Mesenchymal stem cell (in vitro differentiated cells and primary cell): ENCODE measurements around the gene C1QBP.

Source experiments
- DNase-seq: peaks from one replicate; pipeline ENCODE4 v3.0.0-alpha.2; 2013
- H2AFZ ChIP-seq: one replicate; pipeline ENCODE4 v1.6.1; 2013; ENCODE audit warnings: low read depth, mild to moderate bottlenecking, control low read depth, inconsistent platforms, low read length, moderate library complexity
- H2AK5ac ChIP-seq: 2 replicates; pipeline ENCODE4 v1.6.1; 2013; ENCODE audit warnings: low read length, moderate library complexity, mild to moderate bottlenecking, inconsistent platforms; ENCODE audit not compliant: severe bottlenecking
- H2BK120ac ChIP-seq: one replicate; pipeline ENCODE4 v1.6.1; 2013; ENCODE audit warnings: low read depth, mild to moderate bottlenecking, inconsistent platforms, low read length, moderate library complexity
- H2BK12ac ChIP-seq, 2 experiments: one replicate each; pipeline ENCODE4 v1.6.1; 2013; ENCODE audit warnings: inconsistent platforms in 2 of 2, low read length in 2 of 2, mild to moderate bottlenecking in 2 of 2, moderate library complexity in 2 of 2, control low read depth in 1 of 2
- H2BK15ac ChIP-seq: one replicate; pipeline ENCODE4 v1.6.1; 2013; ENCODE audit warnings: mild to moderate bottlenecking, low read depth, inconsistent platforms; ENCODE audit not compliant: poor library complexity, severe bottlenecking
- H2BK5ac ChIP-seq: 2 replicates; pipeline ENCODE4 v1.6.1; 2013; ENCODE audit warnings: low read depth, mild to moderate bottlenecking, low read length, control low read depth, inconsistent platforms; ENCODE audit not compliant: poor library complexity, severe bottlenecking
- H3K14ac ChIP-seq, 2 experiments: one replicate each; pipeline ENCODE4 v1.6.1; 2013; ENCODE audit warnings: inconsistent platforms in 2 of 2, low read length in 2 of 2, control low read depth in 1 of 2, mild to moderate bottlenecking in 1 of 2, moderate library complexity in 1 of 2
- H3K18ac ChIP-seq, 2 experiments: one replicate each; pipeline ENCODE4 v1.6.1; 2013; ENCODE audit warnings: inconsistent platforms in 2 of 2, low read length in 2 of 2, control low read depth in 1 of 2, low read depth in 1 of 2, mild to moderate bottlenecking in 1 of 2
- H3K23ac ChIP-seq, 2 experiments: one replicate each; pipeline ENCODE4 v1.6.1; 2013; ENCODE audit warnings: inconsistent platforms in 2 of 2, low read length in 2 of 2, mild to moderate bottlenecking in 2 of 2, moderate library complexity in 2 of 2, control low read depth in 1 of 2
- H3K27ac ChIP-seq: 2 replicates; pipeline ENCODE4 v1.5.1; 2013; ENCODE audit warnings: mild to moderate bottlenecking, moderate library complexity, low read length, control low read depth, inconsistent platforms; ENCODE audit not compliant: poor library complexity, severe bottlenecking
- H3K27me3 ChIP-seq, 2 experiments: 2 replicates each; pipeline versions ENCODE4 v1.6.1 to v1.7.0; 2013; ENCODE audit warnings: low read length in 2 of 2, mild to moderate bottlenecking in 2 of 2, moderate library complexity in 2 of 2, control low read depth in 1 of 2, inconsistent platforms in 1 of 2; ENCODE audit not compliant: control insufficient read depth in 1 of 2, insufficient read depth in 1 of 2
- H3K36me3 ChIP-seq, 2 experiments: 2 replicates each; pipeline versions ENCODE4 v1.6.1 to v1.7.0; 2013; ENCODE audit warnings: low read length in 2 of 2, control low read depth in 1 of 2, inconsistent platforms in 1 of 2, low read depth in 1 of 2, mild to moderate bottlenecking in 1 of 2; ENCODE audit not compliant: insufficient read depth in 2 of 2, control insufficient read depth in 1 of 2
- H3K4ac ChIP-seq, 2 experiments: one replicate each; pipeline ENCODE4 v1.6.1; 2013; ENCODE audit warnings: inconsistent platforms in 2 of 2, low read length in 2 of 2, mild to moderate bottlenecking in 2 of 2, moderate library complexity in 2 of 2, control low read depth in 1 of 2, low read depth in 1 of 2
- H3K4me1 ChIP-seq: 2 replicates; pipeline ENCODE4 v1.6.1; 2013; ENCODE audit warnings: low read depth, low read length, control low read depth; ENCODE audit not compliant: control insufficient read depth, insufficient read depth
- H3K4me2 ChIP-seq: 2 replicates; pipeline ENCODE4 v1.6.1; 2013; ENCODE audit warnings: low read length, mild to moderate bottlenecking, inconsistent platforms; ENCODE audit not compliant: poor library complexity, severe bottlenecking
- H3K4me3 ChIP-seq, 2 experiments: 2 replicates each; pipeline versions ENCODE4 v1.5.1 to v1.7.0; 2013; ENCODE audit warnings: low read length in 2 of 2, mild to moderate bottlenecking in 2 of 2, control low read depth in 1 of 2, low read depth in 1 of 2; ENCODE audit not compliant: insufficient read depth in 1 of 2
- H3K79me1 ChIP-seq: replicated peaks from 2 replicates; pipeline ENCODE4 v1.6.1; 2013; ENCODE audit warnings: mild to moderate bottlenecking, control low read depth, low read length, inconsistent platforms; ENCODE audit not compliant: poor library complexity, severe bottlenecking
- H3K9ac ChIP-seq: 2 replicates; pipeline ENCODE4 v1.7.0; 2013; ENCODE audit warnings: mild to moderate bottlenecking, low read length, moderate library complexity
- H3K9me3 ChIP-seq: 2 replicates; pipeline ENCODE4 v1.7.0; 2013; ENCODE audit warnings: mild to moderate bottlenecking, low read length; ENCODE audit not compliant: control insufficient read depth
- H4K8ac ChIP-seq: one replicate; pipeline ENCODE4 v1.6.1; 2013; ENCODE audit warnings: inconsistent platforms, mild to moderate bottlenecking, low read length, moderate library complexity
- H4K91ac ChIP-seq: one replicate; pipeline ENCODE4 v1.6.1; 2013; ENCODE audit warnings: mild to moderate bottlenecking, low read length, inconsistent platforms
- WGBS: methylation state at CpG from one replicate; pipeline ENCODE4 v1.1.7; 2013; ENCODE audit warnings: mixed read lengths; 5-methylcytosine and 5-hydroxymethylcytosine counted together

The C1QBP gene

GRCh38 chr17:5485270-5486205 is 46.6 kb upstream of the C1QBP start, which contains the start of gene DERL2:
Gene DERL2, minus strand, starts transcription at chr17:5486178. Its CDS starts 17 bp downstream, at chr17:5486161.
- Histone ChIP-seq H2BK15ac (no peak within 1 kb of the TSS), H3K36me3 (peaks cover 10 to 70% of the 10 kb centered on the region in 2 experiments), H4K91ac (peak within 1 kb of the TSS; percentile 99), H2AFZ (peak within 1 kb of the TSS; percentile 87), H3K9ac (peak within 1 kb of the TSS; percentile 97), H3K18ac (peak within 1 kb of the TSS; percentile 98), H2AK5ac (peak within 1 kb of the TSS; percentile 71), H3K4me3 (peak within 1 kb of the TSS; percentile 88 to 94), H2BK5ac (peak within 1 kb of the TSS; percentile 94), H3K27ac (peak within 1 kb of the TSS; percentile 100), H3K4me2 (peak within 1 kb of the TSS; percentile 95), H3K27me3 (no peaks in the 10 kb centered on the region), H3K4me1 (peaks cover 6% of the 10 kb centered on the region), H3K23ac (peak within 1 kb of the TSS in 1 of 2 experiments; percentile 75), H3K4ac (peak within 1 kb of the TSS; percentile 84 to 99), H2BK120ac (peak within 1 kb of the TSS; percentile 73), H2BK12ac (peak within 1 kb of the TSS in 1 of 2 experiments; percentile 32), H3K79me1 (peaks cover 31% of the 10 kb centered on the region), H3K14ac (peak within 1 kb of the TSS in 1 of 2 experiments; percentile 89), H4K8ac (peak within 1 kb of the TSS; percentile 99), H3K9me3 (no peaks in the 10 kb centered on the region)
- DNase-seq, result no peak
- under 1% methylated on average over 22 of the region's 29 CpGs for WGBS

- H3K4me2 ChIP-seq, result no peak overlapping the region
- H2AK5ac ChIP-seq, result no peak overlapping the region
- H3K14ac ChIP-seq, result no peak overlapping the region
- no peak overlapping the region for H2BK15ac ChIP-seq
- H3K27me3 ChIP-seq, result no peaks in the 10 kb centered on the region
- H4K91ac ChIP-seq, result no peak overlapping the region
- H3K36me3 ChIP-seq, result peaks cover 23 to 86% of the 10 kb centered on the region in 2 experiments
- no peak overlapping the region for H2BK5ac ChIP-seq
- H2AFZ ChIP-seq, result no peak overlapping the region
- H3K9me3 ChIP-seq, result peaks cover 6% of the 10 kb centered on the region
- H4K8ac ChIP-seq, result no peak overlapping the region
- no peak overlapping the region for H3K4me3 ChIP-seq
- no peak overlapping the region for H2BK12ac ChIP-seq
- peaks cover 35% of the 10 kb centered on the region for H3K79me1 ChIP-seq
- 100% methylated on average over 4 of the region's 4 CpGs for WGBS
- DNase-seq, result no peak
- no peak overlapping the region for H3K27ac ChIP-seq
- H3K23ac ChIP-seq, result no peak overlapping the region
- no peak overlapping the region for H3K4ac ChIP-seq
- no peak overlapping the region for H2BK120ac ChIP-seq
- no peak overlapping the region for H3K18ac ChIP-seq
- H3K9ac ChIP-seq, result no peak overlapping the region
- H3K4me1 ChIP-seq, result no peaks in the 10 kb centered on the region
Measured at GRCh38 chr17:5481451-5481850, 42.5 kb upstream of the C1QBP start.

GRCh38 chr17:5480962-5481361 is 42.0 kb upstream of the C1QBP start:
- no peaks in the 10 kb centered on the region for H3K27me3 ChIP-seq
- H4K91ac ChIP-seq, result no peak overlapping the region
- H2BK15ac ChIP-seq, result no peak overlapping the region
- no peaks in the 10 kb centered on the region for H3K4me1 ChIP-seq
- H3K4ac ChIP-seq, result no peak overlapping the region
- no peak overlapping the region for H2BK5ac ChIP-seq
- no peak overlapping the region for H2AFZ ChIP-seq
- peaks cover 6% of the 10 kb centered on the region for H3K9me3 ChIP-seq
- no peak overlapping the region for H3K18ac ChIP-seq
- H2BK12ac ChIP-seq, result no peak overlapping the region
- no peak overlapping the region for H3K4me2 ChIP-seq
- H3K27ac ChIP-seq, result no peak overlapping the region
- H3K9ac ChIP-seq, result no peak overlapping the region
- no peak overlapping the region for H4K8ac ChIP-seq
- DNase-seq, result no peak
- H2AK5ac ChIP-seq, result no peak overlapping the region
- H3K79me1 ChIP-seq, result peaks cover 35% of the 10 kb centered on the region
- no peak overlapping the region for H3K23ac ChIP-seq
- no peak overlapping the region for H2BK120ac ChIP-seq
- over 99% methylated on average over 6 of the region's 6 CpGs for WGBS
- H3K14ac ChIP-seq, result no peak overlapping the region
- H3K4me3 ChIP-seq, result no peak overlapping the region
- peaks cover 24 to 89% of the 10 kb centered on the region in 2 experiments for H3K36me3 ChIP-seq

DNA sequence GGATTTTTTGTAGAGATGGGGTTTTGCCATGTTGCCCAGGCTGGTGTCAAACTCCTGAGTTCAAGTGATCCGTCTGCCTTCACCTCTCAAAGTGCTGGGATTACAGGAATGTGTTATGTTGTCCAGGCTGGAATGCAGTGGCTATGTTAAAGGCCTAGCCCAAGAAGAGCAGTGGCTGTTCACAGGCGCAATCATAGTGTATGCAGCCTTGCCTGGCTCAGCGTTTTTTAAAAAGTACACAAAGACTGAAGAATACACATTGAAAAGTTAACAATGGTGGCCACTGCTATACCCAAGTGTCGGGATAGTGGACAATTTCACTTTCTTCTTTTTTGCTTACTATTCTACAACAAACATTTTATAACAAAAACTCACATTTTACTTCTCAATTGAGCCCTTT is 40.0 kb upstream of the C1QBP start:
- Histone ChIP-seq H3K14ac (no peak overlapping the region), H3K4me2 (no peak overlapping the region), H2AK5ac (no peak overlapping the region), H2BK12ac (no peak overlapping the region), H3K27me3 (no peaks in the 10 kb centered on the region), H2AFZ (no peak overlapping the region), H3K27ac (no peak overlapping the region), H3K79me1 (peaks cover 35% of the 10 kb centered on the region), H3K18ac (no peak overlapping the region), H2BK5ac (no peak overlapping the region), H4K8ac (no peak overlapping the region), H3K36me3 (peaks cover 30 to 96% of the 10 kb centered on the region in 2 experiments), H3K4ac (no peak overlapping the region), H3K9ac (no peak overlapping the region), H2BK120ac (no peak overlapping the region), H3K9me3 (peaks cover 6% of the 10 kb centered on the region), H3K4me3 (no peak overlapping the region), H3K4me1 (no peaks in the 10 kb centered on the region), H2BK15ac (no peak overlapping the region), H3K23ac (no peak overlapping the region), H4K91ac (no peak overlapping the region)
- DNase-seq, result no peak
- 96% methylated on average over 4 of the region's 4 CpGs for WGBS
